Gastrocnemius medialis (tissue), 4 donors: ENCODE measurements around the gene BCAT1. TPM values are rescaled to one million over a fixed set of nuclear protein-coding genes. Genes with fewer than 3 reads are reported as not detected.

Source experiments
- ATAC-seq, 2 donors: fragments of 150-250 bp; one replicate each; pipeline ENCODE4 v1.9.1; 2016
- DNase-seq, 2 donors: peaks; one replicate each; pipeline ENCODE4 v3.0.0-alpha.2; 2019
- H3K27ac ChIP-seq, 4 donors: fragments of 200-600 bp; sonication (generic); 1 replicate in 1 of 4; 2 replicates in 3 of 4; pipeline ENCODE4 v1.5.1; 2016 to 2018; ENCODE audit warnings: mild to moderate bottlenecking in 2 of 4, moderate library complexity in 1 of 4
- H3K27me3 ChIP-seq, 3 donors: fragments of 200-600 bp; sonication (generic) in 2 of 3; 1 replicate in 1 of 3; 2 replicates in 2 of 3; pipeline versions ENCODE4 v1.5.1 to v1.6.0; 2016 to 2019; ENCODE audit warnings: mild to moderate bottlenecking in 1 of 3, moderate library complexity in 1 of 3
- H3K36me3 ChIP-seq, 2 donors: fragments of 200-600 bp; sonication (generic) in 1 of 2; one replicate each; pipeline ENCODE4 v1.5.1; 2017 to 2018
- H3K4me1 ChIP-seq, 2 donors: fragments of 200-600 bp; sonication (generic) in 1 of 2; one replicate each; pipeline ENCODE4 v1.5.1; 2016 to 2017; ENCODE audit warnings: mild to moderate bottlenecking in 2 of 2
- H3K4me3 ChIP-seq, 4 donors: fragments of 200-600 bp; sonication (generic) in 3 of 4; 1 replicate in 1 of 4; 2 replicates in 3 of 4; pipeline ENCODE4 v1.5.1; 2016 to 2019; ENCODE audit warnings: mild to moderate bottlenecking in 2 of 4
- H3K9me3 ChIP-seq, 3 donors: fragments of 200-600 bp; sonication (generic) in 2 of 3; 1 replicate in 1 of 3; 2 replicates in 2 of 3; pipeline ENCODE4 v1.5.1; 2016 to 2019
- CTCF ChIP-seq, 5 experiments: fragments of 450-650 bp in 3 of 5; fragments of 200-600 bp in 2 of 5; sonication (generic) in 2 of 5; IDR thresholded peaks in 4 of 5; conservative IDR thresholded peaks in 1 of 5; 1 replicate in 4 of 5; 2 replicates in 1 of 5; pipeline ENCODE4 v1.5.1; 2016 to 2019; ENCODE audit warnings: antibody characterized with exemption in 5 of 5, mild to moderate bottlenecking in 3 of 5, moderate library complexity in 3 of 5
- POLR2A ChIP-seq, 2 donors: fragments of 450-650 bp; IDR thresholded peaks; one replicate each; pipeline ENCODE4 v1.6.1; 2017; ENCODE audit warnings: antibody characterized with exemption in 2 of 2, mild to moderate bottlenecking in 2 of 2, moderate library complexity in 2 of 2
- in situ Hi-C, 4 donors: fragments of 200-750 bp; cut with MboI; loops; one replicate each; pipeline versions ENCODE4 v1.15.0 to v1.8.0; 2017; ENCODE audit warnings: low sequenced_read_pairs in 4 of 4
- intact Hi-C: fragments of 100-400 bp; cut with DNase I; formaldehyde crosslinking; loops from one replicate; pipeline ENCODE4 v1.15.1; 2023; ENCODE audit warnings: low total_unique reads
- total RNA-seq, 4 donors: library from RNA; depleted of rRNA; stranded (reverse); fragments of >200 nt; gene quantifications; one replicate each; pipeline versions ENCODE4 v1.1.0 to v1.2.3, GENCODE V29; 2016

The BCAT1 gene
- total RNA-seq, 4 donors from 2014 or later, result 1.6 to 7.5 (median 3.9) TPM

GRCh38 chr12:24778486-24779304 is 170.2 kb downstream of the BCAT1 start:
- Histone ChIP-seq H3K4me3 (no peak overlapping the region), H3K27ac (no peak overlapping the region), H3K4me1 (no peaks in the 10 kb centered on the region), H3K9me3 (no peaks in the 10 kb centered on the region), H3K27me3 (no peaks in the 10 kb centered on the region), H3K36me3 (no peaks in the 10 kb centered on the region)
- in situ Hi-C loops, result no loop called here
- DNase-seq, result no peak
- TF ChIP-seq POLR2A (IDR thresholded peaks at IDR 0.05), result no peak
- TF ChIP-seq CTCF (IDR thresholded peaks at IDR 0.05 in 4 of 5, conservative IDR thresholded peaks at IDR 0.05 in 1 of 5), result no peak
- intact Hi-C loops, result no loop called here
- no peak for ATAC-seq

DNA sequence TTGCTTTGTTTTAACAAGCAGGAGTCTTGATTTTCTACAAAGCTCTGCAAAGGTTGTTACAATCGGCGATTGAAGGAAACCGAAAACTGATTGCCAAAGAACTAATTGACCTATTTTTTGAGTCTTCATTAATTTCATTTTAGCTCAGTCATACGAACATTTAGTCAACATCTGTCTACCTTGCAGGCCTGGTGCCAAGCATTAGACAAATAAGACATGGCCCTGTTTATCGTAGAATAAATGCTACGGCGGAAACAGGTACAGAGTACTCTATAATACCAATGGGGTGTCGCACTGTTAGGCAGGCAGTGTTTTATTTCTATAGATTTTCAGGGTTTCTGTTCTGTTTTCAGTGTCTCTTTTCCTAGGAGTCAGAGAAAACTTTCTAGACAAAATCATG is 171.5 kb downstream of the BCAT1 start:
- H3K36me3 ChIP-seq, result no peaks in the 10 kb centered on the region
- TF ChIP-seq POLR2A (IDR thresholded peaks at IDR 0.05) (no peak), CTCF (IDR thresholded peaks at IDR 0.05 in 4 of 5, conservative IDR thresholded peaks at IDR 0.05 in 1 of 5) (no peak)
- no peak overlapping the region for H3K4me3 ChIP-seq
- H3K4me1 ChIP-seq, result no peaks in the 10 kb centered on the region
- ATAC-seq (no peak), DNase-seq (no peak)
- no peak overlapping the region for H3K27ac ChIP-seq
- in situ Hi-C loops, result no loop called here
- no peaks in the 10 kb centered on the region for H3K9me3 ChIP-seq
- H3K27me3 ChIP-seq, result no peaks in the 10 kb centered on the region
- intact Hi-C loops, result no loop called here

- ATAC-seq, result no peak
- DNase-seq, result no peak
- intact Hi-C loops (no loop called here), in situ Hi-C loops (no loop called here)
- TF ChIP-seq POLR2A (IDR thresholded peaks at IDR 0.05), result no peak
- no peak for TF ChIP-seq CTCF (IDR thresholded peaks at IDR 0.05 in 4 of 5, conservative IDR thresholded peaks at IDR 0.05 in 1 of 5)
- Histone ChIP-seq H3K4me1 (no peaks in the 10 kb centered on the region), H3K27me3 (no peaks in the 10 kb centered on the region), H3K36me3 (no peaks in the 10 kb centered on the region), H3K27ac (no peak overlapping the region), H3K9me3 (no peaks in the 10 kb centered on the region), H3K4me3 (no peak overlapping the region)
Observed at GRCh38 chr12:24776861-24777260, 172.0 kb downstream of the BCAT1 start.

DNA sequence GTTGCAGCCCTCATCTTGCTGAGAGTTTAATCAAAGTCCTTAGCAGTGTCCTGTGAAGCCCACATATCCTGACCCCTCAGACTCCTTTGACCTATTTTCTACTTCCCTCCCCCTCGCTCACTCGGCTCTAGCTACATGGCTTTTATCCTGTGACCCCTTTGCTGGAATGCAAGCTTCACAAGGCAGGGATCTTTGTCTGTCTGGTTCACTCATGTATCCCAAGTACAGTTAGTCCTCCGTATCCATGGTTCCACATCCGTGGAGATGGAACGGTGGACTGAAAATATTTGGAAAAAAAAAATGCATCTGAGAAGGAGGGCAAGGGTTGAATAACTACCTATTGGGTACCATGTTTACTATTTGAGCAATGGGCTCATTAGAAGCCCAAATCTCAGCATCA is 173.8 kb downstream of the BCAT1 start:
- Histone ChIP-seq H3K27ac (no peak overlapping the region), H3K9me3 (no peaks in the 10 kb centered on the region), H3K4me1 (no peaks in the 10 kb centered on the region), H3K27me3 (no peaks in the 10 kb centered on the region), H3K36me3 (no peaks in the 10 kb centered on the region), H3K4me3 (no peak overlapping the region)
- in situ Hi-C loops, result no loop called here
- intact Hi-C loops, result no loop called here
- no peak for DNase-seq
- ATAC-seq, result no peak
- TF ChIP-seq POLR2A (IDR thresholded peaks at IDR 0.05), result no peak
- no peak for TF ChIP-seq CTCF (IDR thresholded peaks at IDR 0.05 in 4 of 5, conservative IDR thresholded peaks at IDR 0.05 in 1 of 5)

DNA sequence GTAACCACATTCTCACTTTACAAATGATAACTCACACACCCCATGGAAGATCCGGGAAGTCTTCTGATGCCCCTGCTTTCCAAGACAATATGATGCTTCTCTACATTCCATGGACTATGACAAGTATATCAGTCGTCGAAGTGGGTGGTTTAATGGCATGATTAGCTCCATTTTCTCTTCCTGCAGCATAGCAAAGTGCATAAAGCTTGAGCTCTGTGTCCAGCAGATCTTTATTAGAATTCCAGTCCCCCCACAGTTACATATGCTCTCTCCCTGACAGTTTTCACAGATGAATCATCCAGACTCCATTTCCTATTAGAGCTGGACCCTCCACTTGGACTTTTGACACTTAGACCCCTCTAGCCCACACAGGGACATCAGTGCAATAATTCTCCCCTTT is 174.9 kb downstream of the BCAT1 start:
- no peak for DNase-seq
- no peak for ATAC-seq
- H3K4me3 ChIP-seq, result no peak overlapping the region
- H3K27ac ChIP-seq, result no peak overlapping the region
- H3K36me3 ChIP-seq, result no peaks in the 10 kb centered on the region
- H3K27me3 ChIP-seq, result no peaks in the 10 kb centered on the region
- in situ Hi-C loops, result no loop called here
- H3K4me1 ChIP-seq, result no peaks in the 10 kb centered on the region
- no peaks in the 10 kb centered on the region for H3K9me3 ChIP-seq
- TF ChIP-seq CTCF (IDR thresholded peaks at IDR 0.05 in 4 of 5, conservative IDR thresholded peaks at IDR 0.05 in 1 of 5) (no peak), POLR2A (IDR thresholded peaks at IDR 0.05) (no peak)
- intact Hi-C loops, result no loop called here
